Medulla oblongata (tissue), 1 donor: Measurements from ENCODE around the gene RREB1.
"Not testable (repeated sequence)": the region's sequence is repeated elsewhere in the genome, so short reads cannot be mapped to it uniquely, and the experiment has no call there.

Source experiments
- DNase-seq: peaks from one replicate; pipeline ENCODE4 v3.0.0-alpha.2; 2015; ENCODE audit errors: extremely low spot score

The RREB1 gene

DNA sequence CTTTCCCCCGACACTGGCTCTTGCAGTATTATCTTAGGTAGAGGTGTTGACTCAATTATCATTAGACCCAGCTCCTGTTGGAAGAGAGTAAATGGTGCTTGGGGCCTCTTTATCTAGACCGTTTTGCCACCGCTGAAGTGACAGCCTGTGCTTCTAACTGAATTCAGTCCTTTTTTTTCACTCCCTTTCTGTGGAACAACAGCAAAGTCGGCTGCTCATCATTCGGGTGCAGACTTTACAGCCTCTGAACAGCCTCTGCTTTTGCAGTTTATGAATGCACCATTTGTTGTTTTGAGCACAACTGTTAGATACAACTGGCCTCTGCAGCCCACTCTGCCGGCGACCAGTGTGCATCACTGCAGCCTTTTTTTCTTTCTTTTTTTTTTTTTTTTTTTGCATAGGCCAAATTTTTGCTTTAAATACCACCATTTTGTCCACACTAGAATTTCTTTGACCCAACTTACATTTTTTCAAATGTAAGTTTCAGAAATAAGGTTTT, 35.8 kb downstream of the RREB1 start:
- peak; percentile 88 for DNase-seq

DNA sequence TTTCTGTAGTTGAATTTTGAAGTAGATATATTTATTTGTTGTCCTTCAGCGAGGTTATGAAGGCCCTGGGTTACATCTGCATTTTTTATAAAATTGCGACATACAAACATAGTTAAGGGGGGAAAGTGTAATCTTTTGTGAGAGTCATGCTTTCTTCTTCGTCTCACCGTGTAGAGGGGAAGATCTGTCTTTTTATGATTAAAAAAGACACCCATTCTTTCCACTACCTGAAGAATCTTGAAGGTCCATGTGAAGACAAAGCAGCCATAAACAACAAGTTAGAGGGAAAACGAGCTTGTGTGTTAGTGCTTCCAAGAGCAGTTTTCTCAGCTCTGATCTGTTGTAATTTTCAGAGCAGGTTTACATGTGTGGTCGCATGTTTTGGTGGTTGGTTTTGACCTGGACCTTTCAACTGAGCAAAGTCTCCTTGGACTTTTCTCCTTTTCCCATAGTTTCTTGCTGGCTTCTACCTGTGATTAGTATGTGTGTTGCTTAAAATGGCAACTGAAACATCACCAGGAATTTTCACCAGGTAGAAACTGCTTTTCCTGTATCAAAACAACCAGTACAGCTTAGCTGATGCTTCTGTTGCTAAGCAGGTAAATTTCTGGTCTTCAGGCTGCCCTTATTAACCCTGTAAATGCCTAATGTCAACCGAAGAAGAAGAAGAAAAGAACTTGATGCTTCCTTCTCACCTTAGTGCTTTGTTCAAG, 37.3 kb downstream of the RREB1 start:
- DNase-seq: no peak

DNA sequence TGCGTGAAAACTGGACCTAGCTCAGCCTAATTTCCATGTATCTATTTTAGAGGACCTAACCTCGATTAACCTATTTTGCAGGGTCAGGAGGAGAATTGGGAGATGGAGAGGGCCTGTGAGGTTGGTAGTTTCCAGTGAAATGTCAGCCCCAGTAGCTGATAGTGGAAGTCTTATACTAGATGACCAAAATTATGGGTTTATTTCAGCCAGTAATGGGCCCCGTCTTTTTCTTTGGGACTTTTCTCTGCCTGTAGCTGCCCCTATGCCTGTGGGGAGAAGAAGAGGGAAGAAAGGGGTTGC, 37.8 kb downstream of the RREB1 start:
- no peak for DNase-seq

DNA sequence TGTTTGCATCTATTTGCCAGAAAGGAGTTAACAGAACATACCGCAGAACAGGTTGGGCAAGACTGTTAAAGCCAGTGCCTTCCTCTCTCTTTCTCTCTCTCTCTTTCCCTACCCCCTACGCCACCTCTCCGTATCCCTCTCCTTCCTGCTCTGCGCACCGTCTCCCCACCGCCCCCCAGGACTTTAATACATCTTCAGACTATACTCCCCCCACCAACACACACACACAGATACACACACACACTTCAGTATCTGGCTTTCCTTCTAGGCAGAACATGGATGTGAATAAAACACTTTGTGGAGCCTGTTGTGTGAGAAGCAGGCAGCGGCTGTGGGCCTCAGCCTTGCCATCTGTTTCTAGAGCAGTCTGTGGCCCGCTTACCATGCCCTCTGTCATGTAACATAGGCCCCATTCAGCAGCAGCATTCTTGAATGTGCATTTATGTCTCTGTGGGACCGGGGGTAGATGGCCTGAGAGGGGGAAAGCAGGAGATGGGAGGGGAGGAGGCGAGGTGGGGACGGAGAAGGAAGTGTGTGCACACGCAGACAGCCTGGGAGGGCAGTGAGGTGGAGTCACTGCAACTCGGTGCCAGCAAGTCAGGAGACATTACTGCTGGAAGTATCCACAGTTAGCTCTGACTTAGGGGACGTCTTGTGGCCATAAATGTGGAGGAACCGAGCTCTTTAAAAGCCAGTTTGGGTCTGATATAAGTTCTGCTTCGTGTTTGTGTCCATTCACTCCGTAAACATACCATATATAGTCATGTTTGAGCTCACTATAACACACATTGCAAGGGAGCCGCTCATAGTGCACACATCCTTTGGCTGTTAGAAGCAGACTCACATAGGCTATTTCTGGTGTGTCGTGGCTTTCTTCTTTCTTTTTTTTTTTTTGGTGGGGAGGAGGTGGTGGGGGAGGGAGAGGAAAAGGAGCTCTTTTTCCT, 38.4 kb downstream of the RREB1 start:
- peak; percentile 71 for DNase-seq

- no peak for DNase-seq
Measured at GRCh38 chr6:7147051-7147671, 39.4 kb downstream of the RREB1 start.

DNA sequence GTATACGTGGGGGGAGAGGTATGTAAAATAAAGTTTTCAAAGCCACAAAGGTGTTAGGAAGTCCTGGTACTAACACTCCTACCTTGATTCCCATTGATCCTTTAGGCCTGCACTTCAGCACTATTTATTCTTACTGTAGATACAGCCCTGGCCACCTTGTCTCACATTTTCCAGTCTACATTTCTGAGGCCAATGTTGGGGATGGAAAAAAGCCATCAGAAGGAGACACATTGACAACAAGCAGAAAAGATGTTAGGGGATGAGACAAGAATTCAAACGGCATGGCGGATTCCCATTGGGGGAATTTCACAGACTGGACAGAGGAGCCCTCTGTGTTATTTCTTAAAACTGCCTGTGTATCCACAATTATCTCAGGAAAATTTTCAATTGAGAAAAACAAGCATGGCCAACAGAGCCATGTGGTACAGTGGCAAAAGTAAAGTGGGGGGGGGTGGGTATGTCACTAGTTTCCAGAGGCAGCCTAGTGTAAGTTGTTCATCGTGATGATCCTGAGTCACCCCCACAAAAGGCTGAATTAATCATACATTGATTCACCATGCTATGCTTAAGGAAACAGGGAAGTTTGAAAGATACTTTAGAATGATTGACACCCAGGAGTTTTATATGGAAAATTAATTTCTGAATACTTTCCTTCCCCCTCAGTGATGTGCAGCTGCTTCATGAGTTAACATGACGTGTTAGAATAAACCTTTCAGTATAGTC, 40.5 kb downstream of the RREB1 start:
- no peak for DNase-seq

DNA sequence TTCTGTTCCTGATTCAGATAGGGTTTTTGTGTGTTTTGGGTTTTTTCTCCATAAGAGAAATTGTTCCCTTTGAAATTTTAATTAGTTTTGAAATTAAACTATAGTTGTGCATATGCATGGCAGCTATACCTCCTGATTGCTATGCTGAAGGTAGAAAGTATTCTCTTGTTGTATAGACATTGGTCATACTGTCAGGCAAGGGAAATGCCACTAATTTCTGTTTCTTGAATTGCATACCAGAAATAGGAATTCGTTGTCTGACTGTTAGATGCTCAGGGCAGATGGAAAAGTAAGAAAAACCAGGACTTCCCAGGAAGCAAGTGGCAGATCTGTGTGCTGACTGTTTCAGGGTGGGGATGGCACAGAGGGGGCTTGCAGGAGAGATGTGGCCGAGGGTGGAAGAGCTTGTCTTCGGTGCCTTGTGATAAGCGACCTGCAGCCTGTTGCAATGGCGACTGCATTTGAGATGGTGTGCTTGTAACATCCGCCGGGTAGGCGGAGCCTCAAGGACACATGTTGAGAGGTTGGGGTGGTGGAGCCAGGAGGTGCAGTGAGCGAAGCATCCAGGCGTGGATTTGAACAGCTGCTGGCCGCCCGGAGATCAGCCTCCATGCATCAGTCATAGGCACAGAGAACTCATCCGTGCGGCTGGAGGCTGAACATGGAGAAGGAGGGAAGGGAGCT, 42.8 kb downstream of the RREB1 start:
- DNase-seq: no peak

DNA sequence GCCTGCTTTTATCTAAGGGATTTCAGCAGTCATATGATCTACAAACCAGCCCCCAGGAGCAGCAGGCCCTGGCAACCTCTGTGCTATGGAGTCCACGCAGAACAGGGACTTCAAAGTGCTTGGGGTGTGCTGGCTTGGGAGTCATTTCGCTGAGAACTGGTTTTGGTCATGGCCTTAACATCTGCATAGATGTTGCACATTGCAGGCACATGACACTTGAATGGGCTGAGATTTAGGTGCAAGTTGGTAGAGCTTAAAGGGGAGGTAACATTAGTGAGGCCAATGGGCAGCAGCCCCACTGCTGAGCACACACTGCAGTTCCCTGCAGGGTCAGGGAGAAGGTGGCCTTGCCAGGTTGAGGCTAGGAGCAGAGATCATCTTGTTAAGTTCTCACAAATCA, 43.6 kb downstream of the RREB1 start:
- DNase-seq: no peak

GRCh38 chr6:7152462-7152861, 44.7 kb downstream of the RREB1 start:
- no peak for DNase-seq

GRCh38 chr6:7153789-7154188, 46.0 kb downstream of the RREB1 start:
- DNase-seq: no peak

DNA sequence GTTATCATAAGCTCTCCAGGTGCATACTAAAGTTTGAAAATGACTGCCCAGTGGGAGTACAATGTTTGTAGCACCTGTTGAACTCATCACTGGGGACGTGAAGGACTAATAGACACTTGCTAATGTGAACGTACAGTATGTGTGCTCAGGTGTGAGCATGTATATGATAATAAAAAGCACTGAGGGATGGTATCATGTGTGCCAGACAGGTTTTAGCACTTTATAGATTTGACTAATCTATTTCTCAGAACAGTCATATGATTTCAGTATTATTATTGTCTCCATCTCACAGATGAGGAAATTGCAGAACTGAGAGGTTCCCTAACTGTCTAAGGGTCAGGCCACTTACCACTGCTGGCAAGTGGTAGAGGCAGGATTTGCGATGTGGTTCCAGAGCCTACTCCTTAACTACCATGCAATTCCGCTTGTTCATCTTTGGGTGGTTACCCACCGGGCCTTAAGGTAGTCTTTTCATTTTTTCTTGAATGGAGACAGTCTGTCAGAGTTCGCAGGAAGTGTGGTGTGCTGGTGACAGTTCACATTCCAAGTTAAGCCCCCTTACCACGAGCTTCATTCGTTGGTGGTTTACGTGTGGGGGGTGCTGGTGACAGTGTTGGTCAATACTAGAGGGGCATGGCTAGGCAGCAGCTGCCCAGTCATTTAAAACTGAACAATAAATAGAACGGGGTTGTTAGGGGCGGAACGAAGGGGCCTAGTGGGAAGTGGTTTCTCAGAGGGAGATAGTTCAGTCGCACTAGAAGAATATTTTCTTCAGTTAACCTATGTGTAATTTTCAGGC, 46.8 kb downstream of the RREB1 start:
- DNase-seq: no peak

DNA sequence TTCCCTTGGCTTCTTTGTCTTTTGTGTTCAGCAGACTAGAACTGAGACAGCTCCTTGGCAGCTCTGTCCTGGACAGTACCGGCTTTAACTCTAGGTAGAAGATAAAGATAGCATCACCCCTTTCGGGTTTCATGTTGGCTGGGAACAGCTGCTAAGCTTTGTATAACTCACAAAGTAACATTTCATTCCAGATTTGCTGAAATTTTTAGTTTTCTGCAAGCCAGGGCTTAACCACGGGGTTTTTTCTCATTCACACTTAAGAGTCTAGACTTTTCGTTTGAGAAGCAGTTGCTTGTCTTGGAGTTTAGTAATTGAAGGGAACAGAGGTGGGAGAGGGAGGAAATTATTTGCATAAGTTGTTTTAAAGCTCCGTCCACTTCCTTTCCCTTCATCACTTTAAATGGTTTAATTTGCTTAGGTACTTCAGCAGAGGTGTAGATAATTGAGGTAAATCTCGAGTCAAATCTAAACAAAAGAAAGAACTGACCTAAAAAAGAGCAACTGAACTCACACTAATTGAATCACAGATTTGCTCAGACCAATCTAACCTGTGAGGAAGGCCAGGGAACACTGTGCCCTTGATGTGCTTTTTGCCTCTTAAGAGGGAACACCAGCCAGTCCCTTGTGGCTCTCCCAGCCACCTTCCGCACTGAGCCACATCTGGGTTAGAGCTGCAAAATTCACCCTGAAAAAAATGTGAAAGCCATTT, 48.3 kb downstream of the RREB1 start:
- DNase-seq: no peak

DNA sequence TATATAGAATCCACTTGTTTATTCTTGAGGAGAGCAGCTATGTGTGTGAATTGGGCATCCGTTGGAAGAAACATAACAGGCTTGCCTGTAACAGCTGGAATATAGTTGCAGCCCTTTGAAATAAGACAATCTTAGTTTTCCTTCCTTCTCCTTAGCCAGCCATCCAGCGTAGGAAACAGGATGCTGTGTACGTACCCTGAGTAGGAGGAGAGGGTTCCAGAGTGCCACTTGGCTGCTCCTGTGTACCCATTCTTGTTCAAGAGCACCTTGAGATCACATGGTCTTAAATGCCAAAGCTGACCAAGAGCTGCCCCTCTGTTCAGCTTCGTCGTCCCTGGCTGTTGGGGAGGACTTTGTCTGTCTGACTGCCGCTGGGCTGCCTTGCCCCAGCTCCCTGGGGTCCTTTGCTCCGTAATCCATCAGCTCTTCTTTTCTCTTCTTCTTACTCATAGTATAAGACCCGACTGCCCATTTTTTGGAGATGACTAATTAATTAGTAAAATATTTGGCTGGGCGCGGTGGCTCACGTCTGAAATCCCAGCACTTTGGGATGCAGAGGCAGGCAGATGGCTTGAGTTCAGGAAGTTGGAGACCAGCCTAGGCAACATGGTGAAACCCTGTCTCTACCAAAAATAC, 49.0 kb downstream of the RREB1 start:
- no peak for DNase-seq

- DNase-seq: not testable (repeated sequence)
Measured at GRCh38 chr6:7157307-7157706, 49.5 kb downstream of the RREB1 start.

GRCh38 chr6:7157752-7158616, 50.2 kb downstream of the RREB1 start:
- no peak for DNase-seq

DNA sequence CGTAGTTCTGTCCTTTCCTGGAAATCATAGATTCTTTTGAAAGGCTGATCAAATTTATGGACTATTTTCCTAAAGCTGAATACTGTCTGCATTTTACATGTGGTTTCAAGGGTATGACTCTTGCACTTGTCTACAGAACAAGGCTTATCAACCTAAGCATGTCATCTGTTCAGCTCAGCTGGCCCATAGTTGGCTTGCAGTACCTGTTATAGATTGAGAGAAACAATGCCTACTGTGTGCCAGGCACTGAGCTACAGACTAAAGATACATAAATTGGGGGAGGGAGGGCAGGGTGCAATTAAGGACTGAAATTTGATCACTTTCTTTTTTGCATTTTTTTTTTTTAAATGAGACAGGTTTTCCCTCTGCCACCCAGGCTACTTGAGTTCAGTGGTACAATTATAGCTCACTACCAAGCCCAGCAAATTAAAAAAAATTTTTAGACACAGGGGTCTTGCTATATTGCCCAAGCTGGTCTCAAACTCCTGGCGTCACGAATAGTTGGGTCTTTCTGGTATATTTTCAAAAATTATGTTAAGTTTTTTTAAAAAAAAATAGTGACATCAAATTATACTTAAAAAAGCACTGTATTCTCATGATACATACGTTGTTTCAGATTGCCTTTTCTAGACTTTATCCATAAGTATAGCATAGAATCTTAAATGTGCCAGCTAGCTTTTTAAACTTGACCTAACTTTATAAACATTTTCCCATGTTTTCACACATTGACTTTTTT, 52.2 kb downstream of the RREB1 start:
- no peak for DNase-seq

DNA sequence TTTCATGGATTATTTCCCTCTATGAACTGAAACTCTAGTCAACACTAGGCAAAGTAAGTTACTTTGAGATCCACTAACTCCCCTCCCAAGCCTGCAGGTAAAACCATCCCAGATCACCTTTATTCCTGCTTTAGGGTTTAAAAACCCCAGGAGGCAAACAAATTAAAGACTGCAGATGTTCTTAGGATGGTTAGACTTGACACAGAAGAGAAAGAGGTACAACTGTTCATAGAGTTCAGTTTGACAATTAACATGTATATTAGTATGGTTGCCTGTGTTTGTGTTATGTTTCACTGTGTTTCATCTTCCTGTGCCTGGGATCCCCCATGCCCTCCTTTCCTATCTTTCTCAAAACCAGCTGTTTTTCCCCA, 53.5 kb downstream of the RREB1 start:
- no peak for DNase-seq

DNA sequence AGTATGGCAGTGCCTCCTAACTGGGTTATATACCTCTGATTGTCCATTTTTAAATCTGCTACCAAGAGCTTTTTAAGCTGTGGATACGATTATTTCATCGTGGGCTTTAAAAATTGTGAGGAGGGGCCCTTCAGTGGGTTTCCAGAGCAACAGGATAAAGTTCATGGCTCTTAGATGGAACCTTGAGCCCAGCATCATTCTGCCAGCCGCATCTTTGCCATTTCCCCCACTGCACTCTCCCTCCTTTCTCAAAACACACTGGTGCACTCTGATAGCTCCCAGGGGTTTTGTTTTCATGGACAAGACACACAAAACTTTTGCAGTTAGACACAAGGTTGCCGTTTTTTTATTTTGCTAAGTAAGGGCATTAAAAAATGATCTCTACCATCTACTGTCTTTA, 54.1 kb downstream of the RREB1 start:
- no peak for DNase-seq
